ENCODE measurements around the gene STX18.

Gene STX18

DNA sequence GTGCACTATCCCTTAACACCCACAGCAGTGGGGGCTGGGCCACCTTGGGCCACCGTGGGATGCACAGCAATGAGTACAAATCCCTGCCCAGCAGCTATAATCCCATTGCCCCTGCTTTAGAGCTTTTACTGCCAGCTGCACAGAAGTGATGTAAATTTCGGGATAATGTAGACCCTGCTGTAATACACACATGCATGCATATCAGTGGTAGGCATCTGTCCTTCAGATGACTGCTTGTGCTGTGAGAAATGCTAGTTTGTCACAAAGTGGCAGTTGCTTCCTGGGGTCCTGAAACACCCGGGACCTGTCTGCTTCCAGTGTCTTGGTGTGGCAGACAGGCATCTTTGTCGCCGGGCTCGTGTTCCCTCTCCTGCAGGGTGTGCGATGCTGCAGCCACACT, 140.8 kb downstream of the STX18 start:
- DNase-seq (ENCODE audit: low read depth in 2 of 2) = no peak

DNA sequence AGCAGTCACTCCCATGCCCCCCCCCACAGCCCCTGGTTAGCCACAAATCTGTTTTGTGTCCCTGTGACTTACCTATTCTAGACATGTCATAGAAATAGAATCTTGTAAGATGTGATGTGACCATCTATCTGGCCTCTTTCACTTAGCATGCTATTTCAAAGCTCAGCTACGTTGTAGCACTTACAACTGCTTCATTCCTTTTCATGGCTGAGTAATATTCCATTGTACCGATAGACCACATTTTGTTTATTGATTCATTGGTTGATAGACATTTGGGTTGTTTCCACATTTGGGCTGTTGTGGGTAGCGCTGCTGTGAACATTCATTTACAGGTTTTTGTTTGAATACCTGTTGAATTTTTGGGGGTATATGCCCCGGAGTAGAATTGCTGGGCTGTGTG, 143.4 kb downstream of the STX18 start:
- no peak for DNase-seq (ENCODE audit: low read depth in 2 of 2)

DNA sequence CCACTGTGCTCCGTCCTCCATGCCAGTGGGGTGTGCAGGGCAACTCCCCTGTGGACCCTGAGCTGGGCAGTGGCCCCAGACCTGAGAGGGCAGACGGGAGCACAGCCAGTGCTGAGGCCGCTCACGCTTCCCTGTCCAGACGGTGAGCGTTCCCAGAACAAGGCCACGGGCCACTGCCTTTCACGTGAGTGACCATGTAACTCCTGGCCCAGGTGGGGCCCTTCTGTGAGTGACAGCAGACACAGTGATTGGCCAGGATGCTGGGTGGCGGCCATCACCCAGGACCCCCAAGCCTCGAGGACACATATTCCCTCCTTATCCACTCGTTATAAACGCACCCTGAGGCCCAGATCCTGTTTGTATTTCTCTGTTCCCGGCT, 144.4 kb downstream of the STX18 start:
- no peak for DNase-seq (ENCODE audit: low read depth in 2 of 2)

- no peak for DNase-seq (ENCODE audit: low read depth in 2 of 2)
Measured at GRCh38 chr4:4396628-4397440, 145.0 kb downstream of the STX18 start.

DNA sequence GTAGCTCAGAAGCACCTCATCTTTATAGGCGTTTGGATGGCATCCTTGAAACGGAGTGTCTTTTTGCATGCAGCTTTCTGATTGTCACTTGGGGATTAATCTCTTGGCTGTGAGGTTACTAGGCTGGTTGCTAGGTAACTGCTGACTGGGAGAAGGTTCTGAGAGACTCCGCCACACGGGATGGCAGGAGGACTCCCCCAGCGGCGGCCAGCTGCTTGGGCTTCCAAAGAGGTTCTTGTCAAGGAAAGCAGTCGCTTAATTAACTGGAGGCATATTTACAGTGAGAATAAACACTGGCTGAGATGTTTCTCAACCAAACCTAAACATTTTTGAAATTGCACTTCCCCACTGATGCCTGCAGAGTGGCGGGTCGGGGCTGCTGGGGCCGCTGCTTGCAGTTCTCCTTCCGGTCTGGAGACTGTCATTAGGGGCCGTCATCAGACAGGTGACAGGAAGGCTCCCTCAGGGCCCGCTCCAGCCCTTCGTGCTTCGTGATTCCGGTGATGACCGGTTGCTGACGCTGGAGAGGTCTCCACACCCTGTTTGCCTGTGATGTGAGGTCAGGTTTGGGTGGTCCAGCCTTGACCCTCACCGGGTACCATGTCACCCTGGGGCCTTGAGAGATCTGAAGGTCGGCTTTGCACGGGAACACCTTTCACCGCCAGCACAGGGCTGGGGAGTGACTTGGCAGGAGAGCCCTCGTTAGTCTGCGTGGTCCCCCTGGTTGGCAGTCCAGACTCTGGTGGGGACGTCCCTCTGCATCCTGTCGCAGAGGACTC, 145.8 kb downstream of the STX18 start:
- no peak for DNase-seq (ENCODE audit: low read depth in 2 of 2)

DNA sequence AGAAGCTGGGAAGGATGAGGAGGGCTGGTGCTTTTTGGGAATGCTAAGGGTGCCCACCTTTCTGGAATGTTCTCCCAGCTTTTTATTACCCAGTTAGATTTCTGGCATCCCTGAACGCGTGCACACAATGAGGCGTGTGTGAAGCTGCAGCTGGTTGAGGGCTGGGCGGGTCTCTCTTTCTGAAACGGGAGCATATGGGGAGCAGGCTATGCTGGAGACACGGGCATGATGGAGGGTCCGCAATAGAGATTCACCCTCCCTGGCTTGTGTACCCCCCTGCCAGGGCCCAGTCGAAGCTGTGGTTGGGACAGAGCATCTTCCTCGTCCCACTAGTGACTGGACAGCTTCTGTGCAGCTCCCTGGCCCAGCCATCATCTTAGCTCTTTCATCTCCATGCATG, 146.5 kb downstream of the STX18 start:
- no peak for DNase-seq (ENCODE audit: low read depth in 2 of 2)

- no peak for DNase-seq (ENCODE audit: low read depth in 2 of 2)
Measured at GRCh38 chr4:4394644-4395043, 147.2 kb downstream of the STX18 start.

DNA sequence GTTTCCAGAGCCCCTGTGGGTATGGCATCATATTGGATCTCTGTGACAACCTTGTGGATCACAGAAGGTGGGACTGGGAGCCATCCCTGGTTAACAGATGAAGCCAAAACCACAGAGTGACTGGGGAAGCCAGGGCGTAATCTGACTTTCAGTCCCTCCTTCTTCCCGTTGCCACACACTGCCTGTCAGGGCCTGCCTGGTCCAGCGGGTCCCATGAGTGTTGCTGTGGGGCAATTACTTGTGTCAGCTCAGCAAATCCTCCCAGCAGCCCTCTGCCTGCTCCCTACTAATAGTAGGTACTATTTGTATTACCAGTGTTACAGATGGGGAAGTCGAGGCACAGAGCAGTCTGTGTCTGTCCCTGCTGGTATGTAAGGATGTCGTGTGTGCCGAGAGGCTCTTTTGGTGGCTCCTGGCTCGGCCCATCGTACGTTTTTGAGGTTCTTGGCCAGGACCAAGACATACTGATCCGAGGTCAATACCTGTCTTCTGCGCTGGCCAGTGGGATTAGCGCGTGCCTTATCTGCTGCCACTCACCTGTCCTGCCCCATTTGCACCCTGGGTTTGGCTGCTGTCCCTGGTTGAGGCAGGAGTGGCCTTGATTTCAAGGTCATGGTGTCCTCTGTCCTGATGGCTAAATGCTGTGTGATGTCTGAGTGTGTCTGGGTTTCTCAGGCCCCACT, 149.2 kb downstream of the STX18 start:
- DNase-seq (ENCODE audit: low read depth in 2 of 2) = no peak

GRCh38 chr4:4391866-4392265, 150.0 kb downstream of the STX18 start:
- DNase-seq (ENCODE audit: low read depth in 2 of 2) = no peak

DNA sequence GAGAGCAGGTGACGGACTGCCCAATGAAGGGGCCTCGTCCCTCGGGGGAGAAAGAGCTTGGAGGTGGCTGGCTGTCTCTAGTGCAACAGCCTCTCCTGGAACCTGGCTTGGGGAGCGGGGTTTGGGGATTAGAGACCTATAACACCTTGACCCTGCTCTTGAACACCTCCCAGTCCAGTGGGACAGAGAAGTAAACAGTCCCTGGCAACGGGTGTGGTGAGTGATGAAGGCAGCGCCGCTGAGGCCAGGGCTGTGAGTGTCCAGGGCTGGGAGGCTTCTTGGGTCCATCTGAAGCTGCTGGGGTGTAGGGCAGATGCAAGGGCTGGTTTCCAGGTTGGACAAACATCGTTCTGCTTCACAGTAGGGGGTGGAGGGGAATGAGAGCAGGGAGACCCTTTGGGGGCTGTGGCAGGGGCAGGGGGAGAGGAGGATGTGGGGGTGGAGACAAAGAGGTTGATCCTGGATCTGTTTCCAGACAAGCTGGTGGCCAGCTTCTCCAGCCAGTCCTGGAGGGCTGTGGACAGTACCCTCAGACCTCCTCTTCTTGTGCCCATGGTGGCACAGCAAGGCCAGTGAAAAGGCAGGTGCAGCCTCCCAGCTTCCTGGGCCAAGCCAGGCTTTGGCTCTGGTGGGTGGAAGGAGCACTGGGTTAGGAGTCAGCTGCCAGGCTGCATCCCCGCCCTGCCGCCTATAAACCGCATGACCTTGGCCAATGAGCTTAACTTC, 151.2 kb downstream of the STX18 start:
- DNase-seq (ENCODE audit: low read depth in 2 of 2) = no peak

GRCh38 chr4:4390046-4390445, 151.8 kb downstream of the STX18 start:
- DNase-seq (ENCODE audit: low read depth in 2 of 2) = no peak

GRCh38 chr4:4388836-4389575, 152.8 kb downstream of the STX18 start:
- DNase-seq (ENCODE audit: low read depth in 2 of 2) = no peak

DNA sequence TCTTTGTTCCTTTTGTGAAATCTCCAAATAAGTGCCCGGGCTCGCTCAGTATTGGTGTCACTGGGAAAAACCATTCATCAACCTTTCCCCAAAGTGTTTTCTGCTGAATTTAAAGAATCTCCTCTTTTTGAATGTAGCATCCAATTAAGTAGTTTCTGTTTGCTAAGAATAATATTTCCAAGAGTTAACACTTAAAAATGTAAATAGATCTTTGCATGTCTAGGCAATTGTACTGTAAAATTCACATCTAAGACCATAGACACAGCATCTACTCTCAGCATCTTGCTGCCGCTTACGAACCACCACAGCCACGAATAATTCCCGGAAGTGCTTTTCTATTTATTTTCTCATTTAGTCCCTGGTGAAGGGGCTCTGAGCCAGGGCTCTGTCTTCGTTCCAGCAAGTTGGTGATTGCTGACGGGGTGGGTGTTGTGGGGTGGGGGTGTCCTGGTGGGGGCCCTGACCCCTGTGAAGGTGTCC, 153.5 kb downstream of the STX18 start:
- no peak for DNase-seq (ENCODE audit: low read depth in 2 of 2)

- no peak for DNase-seq (ENCODE audit: low read depth in 2 of 2)
Measured at GRCh38 chr4:4387531-4388310, 154.1 kb downstream of the STX18 start.

DNA sequence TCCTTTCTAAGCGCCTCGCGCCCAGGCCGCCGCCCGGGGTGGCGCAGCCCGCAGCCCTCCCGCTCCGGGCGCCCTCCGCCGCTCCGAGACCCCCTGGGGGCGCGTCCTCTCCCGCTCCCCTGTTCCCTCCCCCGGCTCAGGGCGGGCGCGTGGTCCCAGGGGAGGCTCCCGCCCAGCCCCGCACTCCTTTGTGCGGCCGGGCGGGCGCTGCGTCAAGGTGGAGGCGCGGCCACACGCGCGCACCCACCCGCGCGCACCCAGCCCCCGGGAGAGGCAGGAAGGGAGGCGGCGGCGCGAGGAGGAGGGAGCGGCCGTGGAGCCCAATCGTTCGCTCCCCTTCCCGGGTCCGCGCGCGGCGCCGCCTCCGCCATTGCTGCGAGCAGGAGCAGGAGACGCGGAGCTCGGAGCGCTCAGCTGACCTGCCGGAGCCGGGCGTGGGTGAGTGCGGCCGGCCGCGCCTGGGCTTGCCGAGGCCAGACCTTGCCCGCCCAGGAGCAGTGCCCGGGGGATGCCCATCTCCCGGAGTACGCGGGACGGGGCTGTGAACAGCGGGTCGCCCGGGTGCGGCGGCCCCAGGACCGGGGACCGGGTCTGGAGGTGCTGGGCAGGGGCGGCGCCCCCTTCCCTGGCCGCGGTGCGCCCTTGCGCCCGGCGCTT, 155.0 kb downstream of the STX18 start, which contains the start of gene NSG1:
Gene NSG1 (plus strand): TSS at position 367 of the 657 bp plus-strand sequence. CDS start 528 bp downstream, outside the sequence.
- no peak for DNase-seq (ENCODE audit: low read depth in 2 of 2)

DNA sequence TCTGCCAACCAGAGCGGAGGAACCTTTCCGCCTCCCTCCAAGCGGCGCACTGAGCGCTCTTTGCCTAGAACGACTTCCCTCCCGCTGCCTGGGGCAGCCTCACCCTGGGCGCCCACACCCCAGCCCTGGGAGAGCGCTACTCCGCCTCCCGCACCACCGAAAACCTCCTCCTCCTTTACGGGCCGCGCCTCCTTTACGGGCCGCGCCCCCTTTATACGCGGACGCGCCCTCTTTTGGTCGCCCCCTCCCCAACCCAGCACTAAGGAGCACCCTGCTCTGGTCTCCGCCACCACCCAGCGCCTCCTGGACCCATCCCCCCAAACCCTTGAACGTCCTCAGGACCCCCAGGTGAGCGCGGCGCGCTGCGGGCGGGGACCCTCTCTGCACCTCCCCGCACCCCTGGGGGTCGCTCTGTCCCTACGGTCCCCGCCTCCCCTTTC, 155.5 kb downstream of the STX18 start:
- no peak for DNase-seq (ENCODE audit: low read depth in 2 of 2)

GRCh38 chr4:4385729-4386295, 156.0 kb downstream of the STX18 start:
- DNase-seq (ENCODE audit: low read depth in 2 of 2) = no peak

DNA sequence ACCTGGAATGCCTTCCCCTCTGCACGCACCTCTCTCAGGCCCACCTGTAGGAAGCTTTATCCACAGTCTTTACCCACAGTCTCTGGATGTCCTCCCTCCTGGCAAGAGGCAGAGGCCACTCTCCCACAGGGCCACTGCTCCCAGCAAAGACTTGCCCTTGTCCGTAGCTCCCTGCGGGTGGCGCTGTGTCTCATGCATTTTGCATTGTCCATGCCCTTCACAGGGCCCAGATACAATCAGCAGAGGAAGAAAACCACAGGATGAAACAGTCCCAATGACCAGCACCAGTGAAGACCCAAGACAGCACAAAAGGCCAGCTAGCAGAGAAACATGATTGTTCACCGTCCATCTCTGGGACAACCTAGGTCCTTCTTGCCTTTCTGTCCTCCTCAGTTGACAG, 157.0 kb downstream of the STX18 start:
- DNase-seq (ENCODE audit: low read depth in 2 of 2) = no peak

GRCh38 chr4:4383085-4383484, 158.8 kb downstream of the STX18 start:
- DNase-seq (ENCODE audit: low read depth in 2 of 2) = no peak
